HEK293 (cell line): ENCODE measurements around the gene SORBS2.

Experiments
- ZBTB1 ChIP-seq: fragments of 450-650 bp; formaldehyde crosslinking; IDR thresholded peaks from 2 replicates; pipeline ENCODE4 v1.5.1; 2016; ENCODE audit warnings: missing biosample characterization, missing genetic modification characterization
- ZNF174 ChIP-seq: fragments of 450-650 bp; formaldehyde crosslinking; IDR thresholded peaks from 2 replicates; pipeline ENCODE4 v1.5.0; 2017; ENCODE audit warnings: missing biosample characterization, mild to moderate bottlenecking, missing genetic modification characterization
- ZNF292 ChIP-seq: fragments of 450-650 bp; formaldehyde crosslinking; IDR thresholded peaks from 2 replicates; pipeline ENCODE4 v1.5.1; 2016; ENCODE audit warnings: low read depth, missing biosample characterization, missing genetic modification characterization, borderline replicate concordance
- ZNF610 ChIP-seq: fragments of 450-650 bp; formaldehyde crosslinking; IDR thresholded peaks from 2 replicates; pipeline ENCODE4 v1.5.1; 2016; ENCODE audit warnings: missing biosample characterization, missing genetic modification characterization, borderline replicate concordance
- TF ChIP-seq, protein P1 (sequence below): fragments of 450-650 bp; formaldehyde crosslinking; IDR thresholded peaks from 2 replicates; pipeline ENCODE4 v1.5.1; 2016; ENCODE audit warnings: missing biosample characterization, missing genetic modification characterization
- TF ChIP-seq, protein P2 (sequence below): fragments of 450-650 bp; formaldehyde crosslinking; IDR thresholded peaks from 2 replicates; pipeline ENCODE4 v1.5.1; 2016; ENCODE audit warnings: missing biosample characterization, missing genetic modification characterization

DNA sequence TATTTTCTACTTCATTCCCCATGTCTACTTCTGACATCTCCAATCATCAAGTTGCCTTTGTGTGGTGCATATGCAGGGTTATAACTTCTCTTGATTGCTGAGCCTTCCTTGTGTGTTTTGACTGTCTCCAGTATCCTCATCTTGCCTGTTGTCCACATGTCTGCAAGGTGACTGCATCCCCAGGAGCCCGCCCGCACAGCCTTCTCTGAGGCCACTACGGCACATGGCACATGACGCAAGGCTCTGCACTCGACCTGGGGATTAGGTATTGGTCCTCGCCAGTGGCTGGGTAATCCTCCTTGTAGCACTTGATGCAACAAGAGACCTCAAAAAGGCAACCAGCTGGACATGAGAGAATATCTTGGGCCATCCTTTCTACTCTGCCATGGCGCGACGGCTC lies 122.6 kb downstream of the SORBS2 start:
- TF ChIP-seq, protein P1, sequence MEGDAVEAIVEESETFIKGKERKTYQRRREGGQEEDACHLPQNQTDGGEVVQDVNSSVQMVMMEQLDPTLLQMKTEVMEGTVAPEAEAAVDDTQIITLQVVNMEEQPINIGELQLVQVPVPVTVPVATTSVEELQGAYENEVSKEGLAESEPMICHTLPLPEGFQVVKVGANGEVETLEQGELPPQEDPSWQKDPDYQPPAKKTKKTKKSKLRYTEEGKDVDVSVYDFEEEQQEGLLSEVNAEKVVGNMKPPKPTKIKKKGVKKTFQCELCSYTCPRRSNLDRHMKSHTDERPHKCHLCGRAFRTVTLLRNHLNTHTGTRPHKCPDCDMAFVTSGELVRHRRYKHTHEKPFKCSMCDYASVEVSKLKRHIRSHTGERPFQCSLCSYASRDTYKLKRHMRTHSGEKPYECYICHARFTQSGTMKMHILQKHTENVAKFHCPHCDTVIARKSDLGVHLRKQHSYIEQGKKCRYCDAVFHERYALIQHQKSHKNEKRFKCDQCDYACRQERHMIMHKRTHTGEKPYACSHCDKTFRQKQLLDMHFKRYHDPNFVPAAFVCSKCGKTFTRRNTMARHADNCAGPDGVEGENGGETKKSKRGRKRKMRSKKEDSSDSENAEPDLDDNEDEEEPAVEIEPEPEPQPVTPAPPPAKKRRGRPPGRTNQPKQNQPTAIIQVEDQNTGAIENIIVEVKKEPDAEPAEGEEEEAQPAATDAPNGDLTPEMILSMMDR (tag by site-specific recombination): no peak
- TF ChIP-seq, protein P2, sequence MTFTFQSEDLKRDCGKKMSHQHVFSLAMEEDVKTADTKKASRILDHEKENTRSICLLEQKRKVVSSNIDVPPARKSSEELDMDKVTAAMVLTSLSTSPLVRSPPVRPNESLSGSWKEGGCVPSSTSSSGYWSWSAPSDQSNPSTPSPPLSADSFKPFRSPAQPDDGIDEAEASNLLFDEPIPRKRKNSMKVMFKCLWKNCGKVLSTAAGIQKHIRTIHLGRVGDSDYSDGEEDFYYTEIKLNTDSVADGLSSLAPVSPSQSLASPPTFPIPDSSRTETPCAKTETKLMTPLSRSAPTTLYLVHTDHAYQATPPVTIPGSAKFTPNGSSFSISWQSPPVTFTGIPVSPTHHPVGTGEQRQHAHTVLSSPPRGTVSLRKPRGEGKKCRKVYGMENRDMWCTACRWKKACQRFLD (tag by site-specific recombination): no peak
- TF ChIP-seq ZNF610 (tag by site-specific recombination) (no peak), ZBTB1 (no peak), ZNF174 (tag by site-specific recombination) (no peak), ZNF292 (no peak)
